ENCODE measurements around the gene C1GALT1. TPM values are rescaled to one million over a fixed set of nuclear protein-coding genes. Genes with fewer than 3 reads are reported as not detected.
"Not testable (repeated sequence)": the region's sequence is repeated elsewhere in the genome, so short reads cannot be mapped to it uniquely, and the experiment has no call there.

The C1GALT1 gene
- total RNA-seq, 1 experiment from 2014 or later: 27.2 TPM

DNA sequence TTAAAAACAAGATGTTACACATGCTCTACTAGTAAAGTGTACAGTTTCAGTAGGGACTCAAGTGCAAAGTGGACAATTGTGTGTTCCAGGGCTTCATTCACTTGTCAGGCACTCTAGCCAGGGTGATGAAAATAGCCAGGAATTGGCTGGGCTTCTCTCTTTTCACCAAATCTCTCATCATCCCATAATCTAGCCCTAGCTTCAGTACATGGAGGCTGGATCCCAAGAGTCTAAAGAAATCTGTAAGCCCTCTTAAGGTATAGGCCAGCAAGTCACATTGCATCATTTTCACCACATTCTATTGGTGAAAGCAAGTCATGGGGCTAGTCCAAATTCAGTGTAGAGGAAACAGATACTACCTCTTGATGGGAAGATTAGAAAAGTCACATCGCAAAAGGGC is 47.3 kb upstream of the C1GALT1 start:
- Histone ChIP-seq H2AFZ (ENCODE audit: low read depth, low read length, poor library complexity, severe bottlenecking) (no peak overlapping the region), H3K79me2 (ENCODE audit: insufficient read depth, low read length) (no peaks in the 10 kb centered on the region), H3K4me2 (ENCODE audit: low read length) (no peak overlapping the region), H3K27ac (ENCODE audit: low read depth, low read length) (no peak overlapping the region), H3K36me3 (ENCODE audit: control insufficient read depth in 1 of 2, insufficient read depth in 2 of 2, low read length in 2 of 2) (no peaks in the 10 kb centered on the region), H3K27me3 (ENCODE audit: insufficient read depth, low read length) (no peaks in the 10 kb centered on the region), H4K20me1 (ENCODE audit: insufficient read depth) (no peaks in the 10 kb centered on the region), H3K4me1 (ENCODE audit: control insufficient read depth in 1 of 2, insufficient read depth in 2 of 2, low read length in 2 of 2) (no peaks in the 10 kb centered on the region), H3K4me3 (replicated peaks in 1 of 2; ENCODE audit: low read depth in 1 of 2, low read length in 2 of 2) (no peak overlapping the region), H3K9me3 (ENCODE audit: control insufficient read depth in 1 of 2, insufficient read depth in 1 of 2, low read depth in 1 of 2, low read length in 2 of 2) (no peaks in the 10 kb centered on the region), H3K9me2 (ENCODE audit: insufficient read depth) (no peaks in the 10 kb centered on the region), H3K9ac (ENCODE audit: low read length) (no peak overlapping the region)
- no peak for TF ChIP-seq ZNF274 (IDR thresholded peaks at IDR 0.05; ENCODE audit: low read depth, low read length)
- TF ChIP-seq, protein P1, sequence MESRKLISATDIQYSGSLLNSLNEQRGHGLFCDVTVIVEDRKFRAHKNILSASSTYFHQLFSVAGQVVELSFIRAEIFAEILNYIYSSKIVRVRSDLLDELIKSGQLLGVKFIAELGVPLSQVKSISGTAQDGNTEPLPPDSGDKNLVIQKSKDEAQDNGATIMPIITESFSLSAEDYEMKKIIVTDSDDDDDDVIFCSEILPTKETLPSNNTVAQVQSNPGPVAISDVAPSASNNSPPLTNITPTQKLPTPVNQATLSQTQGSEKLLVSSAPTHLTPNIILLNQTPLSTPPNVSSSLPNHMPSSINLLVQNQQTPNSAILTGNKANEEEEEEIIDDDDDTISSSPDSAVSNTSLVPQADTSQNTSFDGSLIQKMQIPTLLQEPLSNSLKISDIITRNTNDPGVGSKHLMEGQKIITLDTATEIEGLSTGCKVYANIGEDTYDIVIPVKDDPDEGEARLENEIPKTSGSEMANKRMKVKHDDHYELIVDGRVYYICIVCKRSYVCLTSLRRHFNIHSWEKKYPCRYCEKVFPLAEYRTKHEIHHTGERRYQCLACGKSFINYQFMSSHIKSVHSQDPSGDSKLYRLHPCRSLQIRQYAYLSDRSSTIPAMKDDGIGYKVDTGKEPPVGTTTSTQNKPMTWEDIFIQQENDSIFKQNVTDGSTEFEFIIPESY (IDR thresholded peaks at IDR 0.05; ENCODE audit: extremely low read depth, insufficient replicate concordance, low read length): no peak
- no peak for TF ChIP-seq CBX3 (IDR thresholded peaks at IDR 0.05; ENCODE audit: low read depth)
- TF ChIP-seq YY1 (IDR thresholded peaks at IDR 0.05; ENCODE audit: extremely low read depth, insufficient replicate concordance, low read depth, low read length): no peak
- TF ChIP-seq POLR2A (IDR thresholded peaks at IDR 0.05; ENCODE audit: borderline replicate concordance, extremely low read depth, insufficient read depth, insufficient read length): no peak
- no peak for TF ChIP-seq SRF (IDR thresholded peaks at IDR 0.05; ENCODE audit: low read depth)
- TF ChIP-seq, protein P2, sequence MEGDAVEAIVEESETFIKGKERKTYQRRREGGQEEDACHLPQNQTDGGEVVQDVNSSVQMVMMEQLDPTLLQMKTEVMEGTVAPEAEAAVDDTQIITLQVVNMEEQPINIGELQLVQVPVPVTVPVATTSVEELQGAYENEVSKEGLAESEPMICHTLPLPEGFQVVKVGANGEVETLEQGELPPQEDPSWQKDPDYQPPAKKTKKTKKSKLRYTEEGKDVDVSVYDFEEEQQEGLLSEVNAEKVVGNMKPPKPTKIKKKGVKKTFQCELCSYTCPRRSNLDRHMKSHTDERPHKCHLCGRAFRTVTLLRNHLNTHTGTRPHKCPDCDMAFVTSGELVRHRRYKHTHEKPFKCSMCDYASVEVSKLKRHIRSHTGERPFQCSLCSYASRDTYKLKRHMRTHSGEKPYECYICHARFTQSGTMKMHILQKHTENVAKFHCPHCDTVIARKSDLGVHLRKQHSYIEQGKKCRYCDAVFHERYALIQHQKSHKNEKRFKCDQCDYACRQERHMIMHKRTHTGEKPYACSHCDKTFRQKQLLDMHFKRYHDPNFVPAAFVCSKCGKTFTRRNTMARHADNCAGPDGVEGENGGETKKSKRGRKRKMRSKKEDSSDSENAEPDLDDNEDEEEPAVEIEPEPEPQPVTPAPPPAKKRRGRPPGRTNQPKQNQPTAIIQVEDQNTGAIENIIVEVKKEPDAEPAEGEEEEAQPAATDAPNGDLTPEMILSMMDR (IDR thresholded peaks at IDR 0.05 in 2 of 3, conservative IDR thresholded peaks at IDR 0.05 in 1 of 3; ENCODE audit: borderline replicate concordance in 1 of 3, insufficient read depth in 1 of 3, low read depth in 2 of 3, low read length in 2 of 3): no peak
- TF ChIP-seq ZFX (IDR thresholded peaks at IDR 0.05): no peak
- no peak for TF ChIP-seq SIN3A (IDR thresholded peaks at IDR 0.05; ENCODE audit: low read depth)
- no peak for TF ChIP-seq SP1 (IDR thresholded peaks at IDR 0.05; ENCODE audit: low read depth)
- no peak for TF ChIP-seq RAD21 (IDR thresholded peaks at IDR 0.05; ENCODE audit: low read depth)
- no peak for TF ChIP-seq EZH2 (IDR thresholded peaks at IDR 0.05)
- no peak for ATAC-seq
- POLR2A ChIA-PET: no interaction called here
- no TSS peak for BruUV-seq (replicated peaks)
- intact Hi-C loops (cut with micrococcal nuclease): no loop called here
- CTCF ChIA-PET: no interaction called here
- RAD21 ChIA-PET (ENCODE audit: low non-redundant PET in 1 of 2, low total read pairs in 2 of 2, uncharacterized antibody in 2 of 2, unreplicated experiment in 2 of 2): no interaction called here
- DNase-seq (ENCODE audit: low read depth, low spot score): no peak

DNA sequence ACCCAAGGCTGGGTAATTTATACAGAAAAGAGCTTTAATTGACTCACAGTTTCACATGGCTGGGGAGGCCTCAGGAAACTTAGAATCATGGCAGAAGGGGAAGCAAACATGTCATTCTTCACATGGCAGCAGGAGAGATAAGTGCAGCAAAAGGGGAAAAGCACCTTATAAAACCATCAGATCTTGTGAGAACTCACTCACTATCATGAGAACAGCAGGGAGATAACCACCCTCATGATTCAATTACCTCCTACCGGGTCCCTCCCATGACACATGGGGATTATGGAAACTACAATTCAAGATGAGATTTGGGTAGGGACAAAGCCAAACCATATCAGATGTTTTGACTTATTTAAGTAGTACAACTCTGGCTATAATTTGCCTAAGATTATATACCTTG is 46.4 kb upstream of the C1GALT1 start:
- H3K9ac ChIP-seq (ENCODE audit: low read length); H3K9me2 ChIP-seq (ENCODE audit: insufficient read depth); DNase-seq (ENCODE audit: low read depth, low spot score); intact Hi-C loops (cut with micrococcal nuclease); H3K4me2 ChIP-seq (ENCODE audit: low read length); CTCF ChIA-PET; H3K79me2 ChIP-seq (ENCODE audit: insufficient read depth, low read length); H4K20me1 ChIP-seq (ENCODE audit: insufficient read depth); H3K36me3 ChIP-seq (ENCODE audit: control insufficient read depth in 1 of 2, insufficient read depth in 2 of 2, low read length in 2 of 2); POLR2A ChIA-PET; H2AFZ ChIP-seq (ENCODE audit: low read depth, low read length, poor library complexity, severe bottlenecking); H3K4me1 ChIP-seq (ENCODE audit: control insufficient read depth in 1 of 2, insufficient read depth in 2 of 2, low read length in 2 of 2); BruUV-seq (replicated peaks); ATAC-seq; H3K9me3 ChIP-seq (ENCODE audit: control insufficient read depth in 1 of 2, insufficient read depth in 1 of 2, low read depth in 1 of 2, low read length in 2 of 2); RAD21 ChIA-PET (ENCODE audit: low non-redundant PET in 1 of 2, low total read pairs in 2 of 2, uncharacterized antibody in 2 of 2, unreplicated experiment in 2 of 2); H3K27me3 ChIP-seq (ENCODE audit: insufficient read depth, low read length); H3K27ac ChIP-seq (ENCODE audit: low read depth, low read length); H3K4me3 ChIP-seq (replicated peaks in 1 of 2; ENCODE audit: low read depth in 1 of 2, low read length in 2 of 2): not testable (repeated sequence)

All from HCT116 (cell line).